Mammary epithelial cell (primary cell): ENCODE results near the gene MARCHF9.

ENCODE experiments used
- CTCF ChIP-seq, 2 donors: IDR thresholded peaks in 1 of 2; conservative IDR thresholded peaks in 1 of 2; 2 replicates each; pipeline ENCODE4 v1.5.1; 2011 to 2012; ENCODE audit warnings: inconsistent platforms in 2 of 2, low read length in 2 of 2, mild to moderate bottlenecking in 2 of 2, control low read depth in 1 of 2, low read depth in 1 of 2; ENCODE audit not compliant: insufficient read depth in 1 of 2; ENCODE audit errors: extremely low read depth in 1 of 2
- EZH2 ChIP-seq: IDR thresholded peaks from 2 replicates; pipeline ENCODE4 v1.6.1; 2012; ENCODE audit warnings: low read length, inconsistent platforms, borderline replicate concordance

- TF ChIP-seq CTCF (conservative IDR thresholded peaks at IDR 0.05 in 1 of 2, IDR thresholded peaks at IDR 0.05 in 1 of 2; ENCODE audit: extremely low read depth in 1 of 2, insufficient read depth in 1 of 2, low read depth in 1 of 2, low read length in 2 of 2) = no peak
- TF ChIP-seq EZH2 = no peak
Observed at GRCh38 chr12:57712701-57713100, 42.2 kb upstream of the MARCHF9 start.
